ENCODE results near the gene FOXC2.

FOXC2 gene

GRCh38 chr16:86576591-86577313 is 10.1 kb downstream of the FOXC2 start:
- TF ChIP-seq CTCF (IDR thresholded peaks at IDR 0.05; ENCODE audit: borderline replicate concordance, insufficient read depth, low read depth, low read length), result no peak
- H3K4me3 ChIP-seq (ENCODE audit: low read depth, low read length), result no peak overlapping the region

- H3K4me3 ChIP-seq (ENCODE audit: low read depth, low read length), result no peak overlapping the region
- TF ChIP-seq CTCF (IDR thresholded peaks at IDR 0.05; ENCODE audit: borderline replicate concordance, insufficient read depth, low read depth, low read length), result no peak
These were observed 10.8 kb downstream of the FOXC2 start for GRCh38 chr16:86577314-86577971.

GRCh38 chr16:86578061-86578599 is 11.5 kb downstream of the FOXC2 start, which contains the start of gene FOXL1:
Gene FOXL1, plus strand, starts transcription at chr16:86578549. Its CDS starts 175 bp downstream, at chr16:86578724.
- TF ChIP-seq CTCF (IDR thresholded peaks at IDR 0.05; ENCODE audit: borderline replicate concordance, insufficient read depth, low read depth, low read length), result no peak
- no peak within 1 kb of the TSS for H3K4me3 ChIP-seq (ENCODE audit: low read depth, low read length)

GRCh38 chr16:86578611-86579267 is 12.1 kb downstream of the FOXC2 start:
- no peak overlapping the region for H3K4me3 ChIP-seq (ENCODE audit: low read depth, low read length)
- TF ChIP-seq CTCF (IDR thresholded peaks at IDR 0.05; ENCODE audit: borderline replicate concordance, insufficient read depth, low read depth, low read length), result no peak

GRCh38 chr16:86579268-86580062 is 12.8 kb downstream of the FOXC2 start:
- H3K4me3 ChIP-seq (ENCODE audit: low read depth, low read length), result no peak overlapping the region

More at GRCh38 chr16:86579268-86580062, 12.8 kb downstream of the FOXC2 start:
- TF ChIP-seq CTCF (IDR thresholded peaks at IDR 0.05; ENCODE audit: borderline replicate concordance, insufficient read depth, low read depth, low read length), result no peak
